H9 (cell line): ENCODE data around the gene PCDH9. TPM values are rescaled to one million over a fixed set of nuclear protein-coding genes. Genes with fewer than 3 reads are reported as not detected.

Source experiments
- DNase-seq: peaks from one replicate; pipeline ENCODE4 v3.0.0-alpha.2; 2017
- H2AFZ ChIP-seq: one replicate; pipeline ENCODE4 v1.6.1; 2013; ENCODE audit warnings: mild to moderate bottlenecking, low read length, control low read depth, moderate library complexity
- H2AK5ac ChIP-seq: 2 replicates; pipeline ENCODE4 v1.6.1; 2013; ENCODE audit warnings: low read length, control low read depth, mixed read lengths; ENCODE audit not compliant: insufficient read length
- H2BK120ac ChIP-seq: one replicate; pipeline ENCODE4 v1.6.1; 2013; ENCODE audit warnings: low read depth, mild to moderate bottlenecking, low read length, control low read depth, inconsistent platforms; ENCODE audit not compliant: poor library complexity, severe bottlenecking
- H2BK12ac ChIP-seq: 2 replicates; pipeline ENCODE4 v1.6.1; 2013; ENCODE audit warnings: low read length, control low read depth, mixed read lengths, low read depth; ENCODE audit not compliant: insufficient read length
- H2BK15ac ChIP-seq: 2 replicates; pipeline ENCODE4 v1.6.1; 2013; ENCODE audit warnings: low read depth, low read length, control low read depth
- H2BK20ac ChIP-seq: one replicate; pipeline ENCODE4 v1.6.1; 2013; ENCODE audit warnings: low read depth, mild to moderate bottlenecking, low read length, control low read depth, inconsistent platforms; ENCODE audit not compliant: poor library complexity, severe bottlenecking
- H2BK5ac ChIP-seq: 2 replicates; pipeline ENCODE4 v1.6.1; 2013; ENCODE audit warnings: low read length, control low read depth, mixed read lengths; ENCODE audit not compliant: insufficient read length
- H3K14ac ChIP-seq: 2 replicates; pipeline ENCODE4 v1.6.1; 2013; ENCODE audit warnings: low read length, control low read depth; ENCODE audit not compliant: insufficient read depth
- H3K18ac ChIP-seq: 2 replicates; pipeline ENCODE4 v1.6.1; 2013; ENCODE audit warnings: low read depth, mild to moderate bottlenecking, mixed read lengths, low read length, control low read depth; ENCODE audit not compliant: insufficient read length
- H3K23ac ChIP-seq: 2 replicates; pipeline ENCODE4 v1.6.1; 2013; ENCODE audit warnings: low read length, control low read depth, mixed read lengths, low read depth; ENCODE audit not compliant: insufficient read length
- H3K23me2 ChIP-seq: 2 replicates; pipeline ENCODE4 v1.6.1; 2013; ENCODE audit warnings: low read depth, mild to moderate bottlenecking, mixed read lengths, low read length, control low read depth; ENCODE audit not compliant: insufficient read length, poor library complexity, severe bottlenecking
- H3K27ac ChIP-seq: 2 replicates; pipeline ENCODE4 v1.5.1; 2013; ENCODE audit warnings: low read length, control low read depth, mixed read lengths, low read depth; ENCODE audit not compliant: insufficient read length
- H3K27me3 ChIP-seq: 2 replicates; pipeline ENCODE4 v1.6.1; 2013; ENCODE audit warnings: low read length, control low read depth, inconsistent platforms; ENCODE audit not compliant: insufficient read depth
- H3K4ac ChIP-seq: 2 replicates; pipeline ENCODE4 v1.6.1; 2013; ENCODE audit warnings: low read depth, mild to moderate bottlenecking, control low read depth, inconsistent platforms, low read length, moderate library complexity
- H3K4me1 ChIP-seq: 2 replicates; pipeline ENCODE4 v1.6.1; 2013; ENCODE audit warnings: low read length, control low read depth, inconsistent platforms; ENCODE audit not compliant: insufficient read depth
- H3K4me2 ChIP-seq: 2 replicates; pipeline ENCODE4 v1.6.1; 2013; ENCODE audit warnings: low read length, control low read depth, mixed read lengths; ENCODE audit not compliant: insufficient read length, insufficient read depth
- H3K56ac ChIP-seq: 2 replicates; pipeline ENCODE4 v1.6.1; 2013; ENCODE audit warnings: low read depth, mild to moderate bottlenecking, mixed read lengths, low read length, control low read depth; ENCODE audit not compliant: insufficient read length
- H3K79me1 ChIP-seq: 2 replicates; pipeline ENCODE4 v1.6.1; 2013; ENCODE audit warnings: low read depth, mild to moderate bottlenecking, moderate library complexity, low read length, control low read depth, inconsistent platforms; ENCODE audit not compliant: insufficient read depth, poor library complexity, severe bottlenecking
- H3K79me2 ChIP-seq: 2 replicates; pipeline ENCODE4 v1.6.1; 2013; ENCODE audit warnings: low read length, control low read depth, inconsistent platforms; ENCODE audit not compliant: insufficient read depth
- H3K9ac ChIP-seq: 2 replicates; pipeline ENCODE4 v1.6.1; 2013; ENCODE audit warnings: low read length, control low read depth, mixed read lengths; ENCODE audit not compliant: insufficient read length; ENCODE audit errors: extremely low read depth
- H3K9me3 ChIP-seq: one replicate; pipeline ENCODE4 v1.6.1; 2013; ENCODE audit warnings: low read depth, low read length, inconsistent platforms; ENCODE audit not compliant: control insufficient read depth
- H3T11ph ChIP-seq: one replicate; pipeline ENCODE4 v1.6.1; 2013; ENCODE audit warnings: mild to moderate bottlenecking, low read length, control low read depth, inconsistent platforms
- H4K20me1 ChIP-seq: one replicate; pipeline ENCODE4 v1.6.1; 2013; ENCODE audit not compliant: control insufficient read depth, insufficient read length, insufficient read depth
- H4K5ac ChIP-seq: 2 replicates; pipeline ENCODE4 v1.6.1; 2013; ENCODE audit warnings: low read depth, mild to moderate bottlenecking, mixed read lengths, low read length, control low read depth; ENCODE audit not compliant: insufficient read length
- H4K8ac ChIP-seq: replicated peaks from 2 replicates; pipeline ENCODE4 v1.6.1; 2013; ENCODE audit warnings: low read length, control low read depth, mixed read lengths, low read depth; ENCODE audit not compliant: insufficient read length
- H4K91ac ChIP-seq: 2 replicates; pipeline ENCODE4 v1.6.1; 2013; ENCODE audit warnings: low read depth, mild to moderate bottlenecking, moderate library complexity, mixed read lengths, low read length, control low read depth; ENCODE audit not compliant: insufficient read length
- H3K27ac Mint-ChIP-seq, 3 experiments: 2 replicates in 2 of 3; 3 replicates in 1 of 3; pipeline ENCODE4 v1.8.0; 2020 to 2021; ENCODE audit warnings: mixed read lengths in 3 of 3, mild to moderate bottlenecking in 1 of 3, moderate library complexity in 1 of 3
- H3K27me3 Mint-ChIP-seq: 2 replicates; pipeline ENCODE4 v1.8.0; 2021; ENCODE audit warnings: low read depth, mild to moderate bottlenecking, moderate library complexity, mixed read lengths
- H3K36me3 Mint-ChIP-seq, 3 experiments: 2 replicates in 2 of 3; 3 replicates in 1 of 3; pipeline ENCODE4 v1.8.0; 2020 to 2021; ENCODE audit warnings: low read depth in 3 of 3, mixed read lengths in 3 of 3; ENCODE audit not compliant: insufficient read depth in 1 of 3
- H3K4me1 Mint-ChIP-seq, 2 experiments: 2 replicates each; pipeline ENCODE4 v1.8.0; 2020; ENCODE audit warnings: mixed read lengths in 2 of 2
- H3K4me3 Mint-ChIP-seq, 2 experiments: 2 replicates in 1 of 2; 3 replicates in 1 of 2; pipeline ENCODE4 v1.8.0; 2020 to 2021; ENCODE audit warnings: mild to moderate bottlenecking in 2 of 2, mixed read lengths in 2 of 2, moderate library complexity in 1 of 2
- H3K9me3 Mint-ChIP-seq, 2 experiments: 2 replicates in 1 of 2; 3 replicates in 1 of 2; pipeline ENCODE4 v1.8.0; 2020; ENCODE audit warnings: mild to moderate bottlenecking in 2 of 2, mixed read lengths in 2 of 2, moderate library complexity in 1 of 2
- CTCF ChIP-seq: fragments of 200-600 bp; sonication (generic); conservative IDR thresholded peaks from 3 replicates; pipeline ENCODE4 v1.8.0; 2021; ENCODE audit warnings: antibody characterized with exemption, mild to moderate bottlenecking
- total RNA-seq: library from RNA; stranded (reverse); gene quantifications from 2 replicates; pipeline ENCODE4 v1.2.1, GENCODE V29; 2021

The PCDH9 gene
- total RNA-seq, 1 experiment from 2014 or later: 0.11 TPM

GRCh38 chr13:67077132-67077531 is 153.0 kb downstream of the PCDH9 start:
- no peaks in the 10 kb centered on the region; a peak in 1 of 5 replicates for H3K9me3 Mint-ChIP-seq

More at GRCh38 chr13:67077132-67077531, 153.0 kb downstream of the PCDH9 start:
- Histone ChIP-seq H3K9me3 (no peaks in the 10 kb centered on the region), H4K8ac (no peak overlapping the region), H2BK12ac (no peak overlapping the region), H3K23me2 (no peaks in the 10 kb centered on the region), H2BK120ac (no peak overlapping the region), H4K91ac (no peak overlapping the region), H2BK20ac (no peak overlapping the region), H3K4ac (no peak overlapping the region), H3K14ac (no peak overlapping the region), H4K20me1 (no peaks in the 10 kb centered on the region), H3K27me3 (no peaks in the 10 kb centered on the region), H4K5ac (no peak overlapping the region), H3K79me2 (no peaks in the 10 kb centered on the region), H3K79me1 (no peaks in the 10 kb centered on the region), H3K56ac (no peak overlapping the region), H3K27ac (no peak overlapping the region), H2AFZ (no peak overlapping the region), H2BK15ac (no peak overlapping the region), H3K23ac (no peak overlapping the region), H3K18ac (no peak overlapping the region), H3K9ac (no peak overlapping the region), H3K4me2 (no peak overlapping the region), H2BK5ac (no peak overlapping the region), H2AK5ac (no peak overlapping the region), H3K4me1 (no peaks in the 10 kb centered on the region), H3T11ph (no peak overlapping the region)
- DNase-seq: no peak
- no peak for TF ChIP-seq CTCF
- no peaks in the 10 kb centered on the region for H3K27me3 Mint-ChIP-seq
- no peaks in the 10 kb centered on the region for H3K36me3 Mint-ChIP-seq
- no peaks in the 10 kb centered on the region for H3K4me1 Mint-ChIP-seq
- no peak overlapping the region for H3K4me3 Mint-ChIP-seq
- no peak overlapping the region; a peak in 1 of 7 replicates for H3K27ac Mint-ChIP-seq
